Right forelimb (tissue), 1 donor: ENCODE results near the gene GDPGP1.
"Not testable (repeated sequence)": the region's sequence is repeated elsewhere in the genome, so short reads cannot be mapped to it uniquely, and the experiment has no call there.

Source experiments
- DNase-seq: peaks from one replicate; pipeline ENCODE4 v3.0.0-alpha.2; 2018

Gene GDPGP1, protein sequence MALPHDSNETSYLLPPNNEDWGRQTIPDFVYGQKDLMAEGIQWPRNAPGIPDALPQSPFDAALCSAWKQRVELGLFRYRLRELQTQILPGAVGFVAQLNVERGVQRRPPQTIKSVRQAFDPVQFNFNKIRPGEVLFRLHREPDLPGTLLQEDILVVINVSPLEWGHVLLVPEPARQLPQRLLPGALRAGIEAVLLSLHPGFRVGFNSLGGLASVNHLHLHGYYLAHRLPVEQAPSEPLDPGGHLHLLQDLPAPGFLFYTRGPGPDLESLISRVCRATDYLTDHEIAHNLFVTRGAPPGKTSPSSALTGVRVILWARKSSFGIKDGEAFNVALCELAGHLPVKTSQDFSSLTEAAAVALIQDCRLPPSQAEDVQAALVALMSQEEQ

GRCh38 chr15:90234096-90234988, at the start of gene GDPGP1:
GDPGP1 (plus strand) TSS chr15:90234209; CDS start chr15:90240909, 6,700 bp downstream.
- no peak for DNase-seq

GRCh38 chr15:90184786-90185704, 49.0 kb upstream of the GDPGP1 start:
- peak; percentile 62 for DNase-seq

DNA sequence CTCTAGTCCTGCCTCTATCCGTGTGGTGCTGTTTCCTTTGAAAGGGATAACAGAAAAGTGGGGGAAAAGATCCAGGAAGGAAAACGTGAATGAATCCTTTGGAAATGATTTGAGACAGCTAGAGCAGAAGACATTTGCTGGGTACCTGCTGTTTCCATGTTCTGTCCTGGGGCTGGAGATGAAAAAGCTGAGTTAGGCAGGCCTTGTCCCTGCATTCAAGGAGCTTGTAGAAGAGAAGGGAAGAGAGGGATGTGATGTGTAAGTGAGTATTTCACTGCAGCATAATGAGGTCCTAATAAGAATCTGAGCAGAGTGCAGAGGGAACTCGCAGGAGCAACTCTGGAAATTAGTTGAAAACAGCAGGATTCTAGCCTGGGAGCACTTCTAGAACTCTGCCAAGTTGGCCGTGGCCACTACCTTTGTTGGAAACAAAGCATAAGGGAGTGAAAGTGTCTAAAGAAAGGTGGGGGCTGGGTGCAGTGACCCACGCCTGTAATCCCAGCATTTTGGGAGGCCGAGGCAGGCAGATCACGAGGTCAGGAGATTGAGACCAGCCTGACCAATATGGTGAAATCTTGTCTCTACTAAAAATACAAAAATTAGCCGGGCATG, 46.6 kb upstream of the GDPGP1 start:
- no peak for DNase-seq

DNA sequence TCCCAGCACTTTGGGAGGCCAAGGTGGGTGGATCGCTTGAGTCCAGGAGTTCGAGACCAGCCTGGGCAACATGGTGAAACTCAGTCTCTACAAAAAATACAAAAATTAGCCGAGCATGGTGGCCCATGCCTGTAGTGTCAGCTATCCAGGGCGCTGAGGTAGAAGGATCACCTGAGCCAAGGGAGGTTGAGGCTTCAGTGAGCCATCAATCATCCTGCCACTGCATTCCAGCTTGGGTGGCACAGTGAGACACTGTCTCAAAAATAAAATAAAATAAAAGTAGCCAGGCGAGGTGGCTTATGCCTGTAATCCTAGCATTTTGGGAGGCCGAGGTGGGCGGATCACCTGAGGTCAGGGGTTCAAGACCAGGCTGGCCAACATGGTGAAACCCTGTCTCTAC, 45.9 kb upstream of the GDPGP1 start:
- DNase-seq = not testable (repeated sequence)

- no peak for DNase-seq
Observed at GRCh38 chr15:90188914-90189748, 44.9 kb upstream of the GDPGP1 start.

GRCh38 chr15:90189781-90190467, 44.1 kb upstream of the GDPGP1 start:
- no peak for DNase-seq

DNA sequence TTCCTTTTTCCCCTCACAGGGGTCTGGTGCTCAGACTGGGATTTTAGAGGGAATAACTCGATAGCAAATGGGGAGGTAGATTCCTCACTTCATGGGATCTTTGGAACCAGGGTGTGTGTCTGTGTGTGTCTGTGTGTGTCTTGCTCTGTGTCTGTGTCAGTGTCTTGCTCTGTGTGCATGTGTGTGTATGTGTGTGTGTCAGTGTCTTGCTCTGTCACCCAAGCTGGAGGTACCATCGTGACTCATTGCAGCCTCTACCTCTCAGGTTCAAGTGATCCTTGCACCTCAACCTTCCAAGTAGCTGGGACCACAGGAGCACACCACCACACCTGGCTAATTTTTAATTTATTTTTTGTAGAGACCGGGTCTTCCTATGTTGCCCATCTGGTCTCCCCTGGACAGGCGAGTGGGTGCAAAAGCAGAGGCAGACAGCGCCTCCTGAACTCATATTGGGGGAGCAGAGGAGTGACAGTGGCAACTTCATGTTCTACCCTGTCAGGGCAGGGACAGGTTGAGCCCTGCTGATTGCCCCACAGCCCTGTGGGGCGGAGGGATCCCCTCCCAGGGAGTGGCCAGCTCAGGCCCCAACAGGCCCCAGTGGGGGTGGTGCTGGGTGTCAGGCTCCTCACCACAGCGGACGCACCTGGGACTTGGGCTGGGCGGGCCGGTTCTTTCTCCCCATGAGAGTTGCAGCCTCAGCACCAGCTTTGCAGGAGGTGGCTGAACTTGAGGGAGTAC, 43.2 kb upstream of the GDPGP1 start:
- no peak for DNase-seq

DNA sequence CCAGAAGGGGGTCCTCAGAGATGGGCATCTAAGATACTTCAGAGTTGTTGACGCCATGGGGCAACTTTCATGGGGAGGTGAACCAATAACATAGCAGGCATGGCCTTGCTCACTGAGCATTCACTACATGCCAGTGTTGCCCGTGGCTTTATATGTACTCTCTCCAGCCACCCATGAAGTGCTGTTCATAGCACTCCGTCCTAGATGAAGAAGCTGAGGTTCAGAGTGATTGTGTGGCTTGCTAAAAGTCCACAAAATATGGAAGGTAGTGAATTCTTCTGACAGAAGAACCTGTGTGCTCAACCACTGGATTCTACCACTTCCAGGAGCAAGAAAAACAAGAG, 42.7 kb upstream of the GDPGP1 start:
- DNase-seq = no peak

DNA sequence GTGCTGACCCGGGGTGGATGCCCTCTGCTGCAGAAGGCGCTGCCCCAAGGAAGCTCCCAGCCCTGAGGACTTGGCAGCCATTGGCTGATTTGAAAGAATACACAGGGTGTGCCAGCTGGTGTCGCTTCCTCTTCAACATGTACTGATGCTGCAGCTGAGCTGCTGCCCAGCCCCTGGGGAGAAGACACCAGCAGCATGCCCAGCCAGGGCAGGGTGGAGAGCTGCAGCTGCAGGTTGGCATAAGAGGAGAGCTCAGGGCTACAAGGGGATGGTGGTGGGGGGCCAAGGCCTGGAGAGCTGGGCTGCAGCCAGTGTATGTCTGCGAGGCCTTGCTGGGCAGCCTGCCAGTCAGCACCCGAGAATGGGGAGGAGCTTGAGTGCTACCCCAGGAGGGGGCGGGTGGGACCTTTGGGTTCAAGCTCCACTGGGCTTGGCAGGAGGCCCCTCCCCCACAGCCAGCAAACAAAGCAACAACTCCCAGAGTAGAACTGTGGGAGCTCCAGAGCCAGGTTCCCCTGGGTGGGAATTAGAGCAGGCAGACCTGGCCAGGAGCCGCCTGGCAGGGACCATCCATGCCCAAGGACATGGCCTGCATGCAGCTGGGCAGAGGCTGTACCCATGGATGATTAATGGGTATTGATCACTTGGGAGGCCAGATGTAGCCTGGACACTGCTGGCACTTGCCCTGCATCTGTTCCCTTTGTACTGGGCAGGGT, 42.1 kb upstream of the GDPGP1 start:
- DNase-seq = peak; percentile 60

DNA sequence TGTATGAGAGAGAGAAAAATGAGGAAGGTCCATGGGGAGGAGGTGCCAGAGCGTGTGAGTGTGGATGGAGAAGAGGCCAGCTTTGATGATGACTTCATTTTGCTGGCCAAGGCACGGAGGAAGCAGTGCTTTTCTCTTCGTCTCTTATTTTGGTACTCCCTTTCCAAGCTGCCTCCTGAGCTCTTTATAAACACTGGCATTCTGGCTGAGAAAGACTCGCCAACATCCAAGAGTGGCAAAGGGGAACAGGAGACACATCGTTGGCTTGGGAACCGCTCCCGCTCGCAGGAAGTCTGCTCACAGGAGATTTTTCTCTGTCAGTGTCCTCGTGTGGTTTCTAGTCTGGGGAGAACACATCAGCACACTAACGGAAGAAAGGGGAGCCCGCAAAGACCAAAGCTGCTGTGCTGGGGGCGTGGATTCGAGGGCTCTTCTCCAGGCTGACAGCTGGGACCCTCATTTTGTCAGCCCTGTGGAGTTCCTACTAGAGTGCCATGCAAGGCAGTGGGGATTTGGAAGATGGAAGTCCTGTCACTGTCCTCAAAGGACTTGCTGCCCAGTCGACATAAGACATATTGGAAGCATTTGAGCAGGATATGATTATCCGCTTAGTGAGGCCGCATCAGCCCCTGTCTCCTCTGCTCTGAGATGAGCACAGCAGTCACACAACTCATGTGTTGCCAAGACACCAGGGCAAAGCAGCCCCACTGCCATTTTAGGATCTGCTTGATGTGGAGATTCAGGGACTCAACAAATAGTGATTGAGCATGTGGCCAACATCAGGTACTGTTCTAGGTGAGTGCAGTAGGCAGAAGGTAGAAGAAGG, 40.8 kb upstream of the GDPGP1 start:
- DNase-seq = no peak

GRCh38 chr15:90194655-90195054, 39.4 kb upstream of the GDPGP1 start:
- DNase-seq = no peak

GRCh38 chr15:90200534-90201129, 33.4 kb upstream of the GDPGP1 start:
- peak; percentile 42 for DNase-seq

GRCh38 chr15:90201130-90201943, 32.7 kb upstream of the GDPGP1 start, which contains the start of gene SEMA4B:
SEMA4B (plus strand) TSS chr15:90201330; CDS start chr15:90201579, 249 bp downstream.
- DNase-seq = peak; percentile 82

DNA sequence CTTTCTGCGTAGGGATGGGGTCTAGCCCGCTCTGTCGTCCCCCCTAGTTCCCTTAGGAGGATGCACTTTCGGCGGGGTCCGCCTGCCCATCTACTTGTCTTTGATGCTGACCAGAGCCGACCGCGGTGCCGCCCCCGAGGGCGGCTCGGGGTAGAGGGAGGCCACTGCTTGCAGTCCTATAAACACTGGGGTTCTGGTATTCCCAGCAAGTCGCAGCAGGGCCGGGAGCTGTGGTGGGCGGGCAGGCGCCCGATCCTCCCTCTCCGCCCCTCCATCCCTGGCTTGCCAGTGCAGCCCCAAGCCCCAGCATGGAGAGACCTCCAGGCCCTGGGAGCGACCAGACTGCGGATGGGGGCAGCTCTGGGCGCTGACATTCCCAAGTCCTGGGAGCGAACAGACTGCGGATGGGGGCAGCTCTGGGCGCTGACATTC, 32.0 kb upstream of the GDPGP1 start:
- DNase-seq = peak; percentile 61

DNA sequence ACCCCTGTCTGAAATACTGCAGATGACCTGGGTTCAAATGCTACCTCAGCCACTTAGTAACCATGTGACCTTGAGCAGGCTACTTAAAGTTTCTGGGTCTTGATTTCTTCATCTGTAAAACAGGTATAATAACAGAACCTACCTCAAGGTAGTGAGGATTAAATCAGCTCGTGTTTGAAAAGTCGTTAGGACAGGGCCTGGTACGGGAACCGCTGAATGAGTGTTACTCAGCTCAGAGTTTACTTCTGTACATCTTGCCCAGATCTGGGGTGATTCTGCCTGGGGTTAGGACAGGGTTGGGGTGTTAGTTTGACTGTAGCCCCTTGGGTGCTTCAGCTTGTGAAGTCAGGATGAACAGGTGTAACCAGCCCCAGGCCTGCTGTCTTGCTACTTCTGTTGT, 31.1 kb upstream of the GDPGP1 start:
- no peak for DNase-seq

DNA sequence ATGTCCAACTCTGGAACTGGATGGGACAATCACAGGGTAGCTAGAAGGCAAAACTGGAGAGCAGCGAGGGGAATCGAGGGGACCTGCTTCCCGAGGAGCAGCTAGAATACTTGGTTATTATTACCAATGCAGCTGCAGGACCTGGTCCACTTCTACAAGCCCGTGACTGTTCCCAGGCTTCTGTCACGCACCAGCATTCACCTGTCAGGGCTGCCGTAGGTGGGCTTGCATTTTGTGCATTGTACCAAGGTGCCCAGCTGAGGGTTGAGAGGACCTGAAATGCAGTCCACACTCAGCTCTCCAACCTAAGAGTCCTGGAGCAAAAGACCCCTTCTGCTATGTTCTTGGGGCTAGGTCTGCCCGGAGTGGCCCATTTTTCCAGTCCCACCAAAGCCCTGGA, 30.5 kb upstream of the GDPGP1 start:
- no peak for DNase-seq

GRCh38 chr15:90203922-90204321, 30.1 kb upstream of the GDPGP1 start:
- peak; percentile 58 for DNase-seq
